GM12878 (cell line): Measurements from ENCODE around the gene FOXL1. TPM values are rescaled to one million over a fixed set of nuclear protein-coding genes. Genes with fewer than 3 reads are reported as not detected.

Experiments used
- ATAC-seq: fragments of 200-7000 bp; cut with Tn5 transposase; 3 replicates; pipeline ENCODE4 v1.9.1; 2020; ENCODE audit warnings: mild to moderate bottlenecking, moderate library complexity
- BruUV-seq: library from RNA; stranded (reverse); fragments of 400-500 nt; replicated peaks from 2 replicates; lab custom pipeline; 2021; lab: Mats Ljungman, UMichigan
- CTCF ChIA-PET: fragments of 300-600 bp; sonication (Branson Sonifier 250); formaldehyde crosslinking; extraction: SDS; loops from one replicate; lab custom pipeline; 2021; ENCODE audit warnings: inconsistent platforms; lab: Yijun Ruan, JAX
- POLR2A ChIA-PET: fragments of 350-600 bp; formaldehyde crosslinking; extraction: SDS; loops from one replicate; lab custom pipeline; 2021; ENCODE audit warnings: inconsistent platforms; lab: Charles Lee
- RAD21 ChIA-PET: fragments of 300-600 bp; sonication (Branson Sonifier 250); formaldehyde crosslinking; loops from one replicate; lab custom pipeline; 2023; ENCODE audit warnings: antibody characterized with exemption; ENCODE audit not compliant: unreplicated experiment; lab: Charles Lee
- SMC1A ChIA-PET: fragments of 300-600 bp; sonication (Branson Sonifier 250); formaldehyde crosslinking; loops from one replicate; lab custom pipeline; 2023; ENCODE audit not compliant: unreplicated experiment, uncharacterized antibody; lab: Charles Lee
- DNase-seq: peaks from one replicate; pipeline ENCODE4 v3.0.0-alpha.2; 2011; ENCODE audit warnings: low read depth, low spot score
- FAIRE-seq: peaks from 3 replicates; lab custom pipeline; 2011; peaks lifted over from hg19 to GRCh38; lab: Jason Lieb, UNC
- H2AFZ ChIP-seq: 2 replicates; pipeline ENCODE4 v1.6.0; 2011; ENCODE audit warnings: low read depth, low read length, control low read depth; ENCODE audit not compliant: control insufficient read depth
- H3K27ac ChIP-seq: 2 replicates; pipeline ENCODE4 v1.5.1; 2011; ENCODE audit warnings: control low read depth; ENCODE audit not compliant: control insufficient read depth, insufficient read depth
- H3K27me3 ChIP-seq, 2 experiments: replicated peaks in 1 of 2; 2 replicates each; pipeline versions ENCODE4 v1.6.0 to v1.6.1; 2011; ENCODE audit warnings: low read length in 1 of 2; ENCODE audit not compliant: control insufficient read depth in 2 of 2, insufficient read depth in 2 of 2
- H3K36me3 ChIP-seq, 2 experiments: 2 replicates each; pipeline ENCODE4 v1.5.1; 2011; ENCODE audit warnings: low read length in 1 of 2; ENCODE audit not compliant: control insufficient read depth in 2 of 2, insufficient read depth in 2 of 2
- H3K4me1 ChIP-seq: 2 replicates; pipeline ENCODE4 v1.6.1; 2011; ENCODE audit warnings: mild to moderate bottlenecking, low read length, moderate library complexity, mixed read lengths; ENCODE audit not compliant: control insufficient read depth, insufficient read depth
- H3K4me2 ChIP-seq: 2 replicates; pipeline ENCODE4 v1.6.0; 2011; ENCODE audit warnings: control low read depth; ENCODE audit not compliant: control insufficient read depth, insufficient read depth
- H3K4me3 ChIP-seq: fragments of 200-600 bp; sonication (generic); 2 replicates; pipeline ENCODE4 v1.5.1; 2016
- H3K79me2 ChIP-seq: 2 replicates; pipeline ENCODE4 v1.6.0; 2011; ENCODE audit warnings: low read length; ENCODE audit not compliant: control insufficient read depth, insufficient read depth
- H3K9ac ChIP-seq: 2 replicates; pipeline ENCODE4 v1.8.0; 2011; ENCODE audit warnings: low read length, control low read depth, mixed read lengths; ENCODE audit not compliant: control insufficient read depth, insufficient read depth
- H3K9me3 ChIP-seq: replicated peaks from 3 replicates; pipeline ENCODE4 v1.5.1; 2011; ENCODE audit warnings: mild to moderate bottlenecking, low read length; ENCODE audit not compliant: control insufficient read depth, insufficient read depth
- H4K20me1 ChIP-seq: 2 replicates; pipeline ENCODE4 v1.6.0; 2011; ENCODE audit not compliant: control insufficient read depth, insufficient read depth
- CHD2 ChIP-seq: IDR thresholded peaks from 2 replicates; pipeline ENCODE4 v1.6.1; 2011; ENCODE audit warnings: low read depth, low read length, improper control_type of control experiment, borderline replicate concordance
- HDGF ChIP-seq: fragments of 450-650 bp; IDR thresholded peaks from 2 replicates; pipeline ENCODE4 v1.6.1; 2016; ENCODE audit warnings: antibody characterized with exemption
- HSF1 ChIP-seq: fragments of 150-350 bp; IDR thresholded peaks from 2 replicates; pipeline ENCODE4 v1.6.1; 2014; ENCODE audit warnings: mild to moderate bottlenecking, low read depth, low read length
- KAT2A ChIP-seq: conservative IDR thresholded peaks from 2 replicates; pipeline ENCODE4 v1.6.1; 2011; ENCODE audit warnings: low read depth, low read length; ENCODE audit not compliant: control insufficient read depth
- KDM1A ChIP-seq: fragments of 200-600 bp; sonication (generic); IDR thresholded peaks from 2 replicates; pipeline ENCODE4 v1.6.1; 2016; ENCODE audit warnings: borderline replicate concordance
- NFIC ChIP-seq: IDR thresholded peaks from 2 replicates; pipeline ENCODE4 v1.6.1; 2012; ENCODE audit warnings: low read depth, mild to moderate bottlenecking, inconsistent platforms, low read length, moderate library complexity
- NFYA ChIP-seq: IDR thresholded peaks from 2 replicates; pipeline ENCODE4 v1.6.1; 2011; ENCODE audit warnings: low read depth, mild to moderate bottlenecking, low read length, improper control_type of control experiment, borderline replicate concordance
- PAX5 ChIP-seq: IDR thresholded peaks from 2 replicates; pipeline ENCODE4 v1.6.1; 2011; ENCODE audit warnings: low read depth, low read length, borderline replicate concordance
- PKNOX1 ChIP-seq: fragments of 450-650 bp; IDR thresholded peaks from 2 replicates; pipeline ENCODE4 v1.6.1; 2016; ENCODE audit warnings: mild to moderate bottlenecking
- WGBS: methylation state at CpG from one replicate; pipeline ENCODE4 v1.1.6; 2016; ENCODE audit warnings: low lambda C conversion rate; ENCODE audit not compliant: insufficient replicate concordance, insufficient coverage; ENCODE audit errors: missing lambda C conversion rate; 5-methylcytosine and 5-hydroxymethylcytosine counted together
- in situ Hi-C: fragments of 300-500 bp; cut with MboI; formaldehyde crosslinking; loops from 9 replicates; pipeline ENCODE4 v1.14.3; 2018; ENCODE audit warnings: mixed read lengths
- intact Hi-C: fragments of 100-400 bp; cut with micrococcal nuclease; formaldehyde crosslinking; loops from one replicate; pipeline ENCODE4 v1.14.2; 2022; ENCODE audit not compliant: unreplicated experiment
- polyA plus RNA-seq, 11 experiments: library from polyadenylated mRNA; depleted of rRNA in 4 of 11; unstranded in 6 of 11; stranded (reverse) in 5 of 11; fragments of >200 nt; fragmentation: Nextera tagmentation in 4 of 11; fragmentation: Illumina TruSeq in 1 of 11; extraction: Ambion mirVana in 4 of 11; extraction: Trizol in 1 of 11; gene quantifications; 1 replicate in 1 of 11; 2 replicates in 10 of 11; pipeline versions ENCODE4 v1.2.1 to v1.2.3, GENCODE V29; 2011 to 2016; ENCODE audit warnings: inconsistent platforms in 2 of 11, missing spikeins in 2 of 11, low read depth in 1 of 11
- total RNA-seq, 4 experiments: library from RNA; depleted of rRNA in 3 of 4; stranded (reverse); fragments of >200 nt in 3 of 4; fragmentation: Illumina TruSeq in 1 of 4; extraction: Trizol in 1 of 4; gene quantifications; 2 replicates each; pipeline versions ENCODE4 v1.2.1 to v1.2.3, GENCODE V29; 2013 to 2021

The FOXL1 gene
- total and polyA plus RNA-seq, 10 of the 15 experiments (the other 5 are each of a cell fraction or from before 2014, with no cell fraction given) = 0.05 TPM; not detected in 9

GRCh38 chr16:86597126-86597879, 19.0 kb downstream of the FOXL1 start:
- no peak overlapping the region for H3K4me3 ChIP-seq
- WGBS = 34% methylated on average over 18 of the region's 18 CpGs
- no peaks in the 10 kb centered on the region for H3K79me2 ChIP-seq
- no peaks in the 10 kb centered on the region for H3K4me1 ChIP-seq
- peaks cover 2 to 4% of the 10 kb centered on the region in 2 experiments; a peak in 3 of 4 replicates for H3K27me3 ChIP-seq
- FAIRE-seq = no peak
- ChIA-PET SMC1A (no interaction called here), RAD21 (no interaction called here), POLR2A (no interaction called here), CTCF (no interaction called here)
- no peak overlapping the region for H3K4me2 ChIP-seq
- no peak overlapping the region for H3K27ac ChIP-seq
- no peak for ATAC-seq
- H2AFZ ChIP-seq = no peak overlapping the region
- BruUV-seq = no TSS peak
- no peaks in the 10 kb centered on the region for H3K36me3 ChIP-seq
- in situ Hi-C loops (no loop called here), intact Hi-C loops (no loop called here)
- H4K20me1 ChIP-seq = no peaks in the 10 kb centered on the region
- TF ChIP-seq NFYA = no peak
- TF ChIP-seq PKNOX1 = no peak
- TF ChIP-seq PAX5 = no peak
- no peak for TF ChIP-seq KAT2A
- no peak for TF ChIP-seq HSF1
- no peak for TF ChIP-seq HDGF
- TF ChIP-seq KDM1A = no peak
- no peak for TF ChIP-seq NFIC
- TF ChIP-seq CHD2 = no peak
- no peak for DNase-seq
- H3K9ac ChIP-seq = no peak overlapping the region
- no peaks in the 10 kb centered on the region for H3K9me3 ChIP-seq
